Hepatocyte (in vitro differentiated cells): ENCODE measurements around the gene DPP8. TPM values are rescaled to one million over a fixed set of nuclear protein-coding genes. Genes with fewer than 3 reads are reported as not detected.

Experiments used
- DNase-seq: peaks from one replicate; pipeline ENCODE4 v3.0.0-alpha.2; 2016; ENCODE audit warnings: low spot score
- H2AFZ ChIP-seq: fragments of 200-600 bp; sonication (generic); 2 replicates; pipeline ENCODE4 v1.6.0; 2016; ENCODE audit warnings: antibody characterized with exemption, mild to moderate bottlenecking
- H3K27ac ChIP-seq: fragments of 200-600 bp; sonication (generic); 2 replicates; pipeline ENCODE4 v1.5.1; 2016; ENCODE audit warnings: mild to moderate bottlenecking
- H3K27me3 ChIP-seq: fragments of 200-600 bp; sonication (generic); 2 replicates; pipeline ENCODE4 v1.6.1; 2016
- H3K36me3 ChIP-seq: fragments of 200-600 bp; sonication (generic); replicated peaks from 2 replicates; pipeline ENCODE4 v1.5.1; 2016; ENCODE audit warnings: low read depth; ENCODE audit not compliant: insufficient read depth
- H3K4me1 ChIP-seq: fragments of 200-600 bp; sonication (generic); 2 replicates; pipeline ENCODE4 v1.5.1; 2016; ENCODE audit warnings: mild to moderate bottlenecking, moderate library complexity; ENCODE audit not compliant: insufficient read depth
- H3K4me2 ChIP-seq: fragments of 200-600 bp; sonication (generic); 2 replicates; pipeline ENCODE4 v1.6.0; 2016
- H3K4me3 ChIP-seq: fragments of 200-600 bp; sonication (generic); 2 replicates; pipeline ENCODE4 v1.5.1; 2016; ENCODE audit warnings: mild to moderate bottlenecking
- H3K79me2 ChIP-seq: fragments of 200-600 bp; sonication (generic); 2 replicates; pipeline ENCODE4 v1.6.0; 2017; ENCODE audit warnings: mild to moderate bottlenecking
- H3K9me2 ChIP-seq: fragments of 200-600 bp; sonication (generic); replicated peaks from 2 replicates; pipeline ENCODE4 v1.6.0; 2017; ENCODE audit warnings: mild to moderate bottlenecking; ENCODE audit not compliant: insufficient read depth
- H3K9me3 ChIP-seq: fragments of 200-600 bp; sonication (generic); 2 replicates; pipeline ENCODE4 v1.5.1; 2016; ENCODE audit warnings: low read depth, mild to moderate bottlenecking
- H4K20me1 ChIP-seq: fragments of 200-600 bp; sonication (generic); 2 replicates; pipeline ENCODE4 v1.6.0; 2016; ENCODE audit warnings: mild to moderate bottlenecking; ENCODE audit not compliant: insufficient read depth, poor library complexity, severe bottlenecking
- CTCF ChIP-seq: fragments of 200-600 bp; sonication (generic); IDR thresholded peaks from 2 replicates; pipeline ENCODE4 v1.5.1; 2016; ENCODE audit warnings: antibody characterized with exemption, mild to moderate bottlenecking; ENCODE audit not compliant: poor library complexity
- EZH2 ChIP-seq: fragments of 200-600 bp; sonication (generic); IDR thresholded peaks from 2 replicates; pipeline ENCODE4 v1.6.1; 2016; ENCODE audit warnings: antibody characterized with exemption, mild to moderate bottlenecking, borderline replicate concordance
- EZH2phosphoT487 ChIP-seq: fragments of 200-600 bp; sonication (generic); IDR thresholded peaks from one replicate; pipeline ENCODE4 v1.6.1; 2018; ENCODE audit warnings: antibody characterized with exemption, mild to moderate bottlenecking, low read depth, moderate library complexity; ENCODE audit not compliant: unreplicated experiment, severe bottlenecking
- WGBS: methylation state at CpG from one replicate; pipeline ENCODE4 v1.1.6; 2016; ENCODE audit warnings: low lambda C conversion rate; ENCODE audit errors: missing lambda C conversion rate; 5-methylcytosine and 5-hydroxymethylcytosine counted together
- polyA plus RNA-seq: library from polyadenylated mRNA; unstranded; fragments of >200 nt; fragmentation: Nextera tagmentation; extraction: Ambion mirVana; gene quantifications from 2 replicates; pipeline ENCODE4 v1.2.1, GENCODE V29; 2016
- total RNA-seq: library from RNA; depleted of rRNA; stranded (reverse); fragments of >200 nt; gene quantifications from 2 replicates; pipeline ENCODE4 v1.2.3, GENCODE V29; 2014

The DPP8 gene
- total and polyA plus RNA-seq, 2 experiments from 2014 or later, result 23.3 to 25.3 TPM

GRCh38 chr15:65410036-65410435, 107.5 kb downstream of the DPP8 start:
- H3K9me2 ChIP-seq, result no peaks in the 10 kb centered on the region
- no peak overlapping the region for H3K27ac ChIP-seq
- no peaks in the 10 kb centered on the region for H3K36me3 ChIP-seq
- no peak overlapping the region for H3K4me3 ChIP-seq
- no peak for DNase-seq
- no peak for TF ChIP-seq CTCF
- no peak for TF ChIP-seq EZH2phosphoT487
- no peak for TF ChIP-seq EZH2
- H3K27me3 ChIP-seq, result no peaks in the 10 kb centered on the region
- no peaks in the 10 kb centered on the region for H4K20me1 ChIP-seq
- no peak overlapping the region for H3K4me2 ChIP-seq
- H2AFZ ChIP-seq, result no peak overlapping the region
- no peaks in the 10 kb centered on the region for H3K9me3 ChIP-seq
- peaks cover 32% of the 10 kb centered on the region for H3K4me1 ChIP-seq
- 92% methylated on average over 11 of the region's 11 CpGs for WGBS
- H3K79me2 ChIP-seq, result peaks cover 20% of the 10 kb centered on the region

GRCh38 chr15:65409036-65409631, 108.4 kb downstream of the DPP8 start:
- Histone ChIP-seq H2AFZ (no peak overlapping the region), H4K20me1 (no peaks in the 10 kb centered on the region), H3K9me3 (no peaks in the 10 kb centered on the region), H3K4me1 (peaks cover 23% of the 10 kb centered on the region), H3K27me3 (no peaks in the 10 kb centered on the region), H3K36me3 (no peaks in the 10 kb centered on the region), H3K4me3 (no peak overlapping the region), H3K9me2 (no peaks in the 10 kb centered on the region), H3K4me2 (no peak overlapping the region), H3K27ac (no peak overlapping the region), H3K79me2 (peaks cover 17% of the 10 kb centered on the region)
- TF ChIP-seq CTCF (no peak), EZH2 (no peak), EZH2phosphoT487 (no peak)
- no peak for DNase-seq
- WGBS, result 82% methylated on average over 7 of the region's 7 CpGs

- Histone ChIP-seq H3K4me1 (peaks cover 16% of the 10 kb centered on the region), H2AFZ (no peak overlapping the region), H3K9me3 (no peaks in the 10 kb centered on the region), H3K36me3 (no peaks in the 10 kb centered on the region), H3K27me3 (no peaks in the 10 kb centered on the region), H3K4me3 (no peak overlapping the region), H3K9me2 (no peaks in the 10 kb centered on the region), H3K27ac (no peak overlapping the region), H4K20me1 (no peaks in the 10 kb centered on the region), H3K79me2 (peaks cover 11% of the 10 kb centered on the region), H3K4me2 (no peak overlapping the region)
- 68% methylated on average over 7 of the region's 7 CpGs for WGBS
- no peak for DNase-seq
- TF ChIP-seq EZH2phosphoT487, result no peak
- no peak for TF ChIP-seq CTCF
- no peak for TF ChIP-seq EZH2
Observed at GRCh38 chr15:65408324-65409035, 109.0 kb downstream of the DPP8 start.
